ENCODE data around the gene IGFALS. TPM values are rescaled to one million over a fixed set of nuclear protein-coding genes. Genes with fewer than 3 reads are reported as not detected.

The IGFALS gene
- total and polyA plus RNA-seq, 7 donors = 0.46 to 2.2 (median 1.2) TPM

GRCh38 chr16:1778200-1779179, 15.0 kb downstream of the IGFALS start:
- intact Hi-C loops (cut with DNase I) = loop anchor here (10.0 kb wide), 1 partner anchor 1094 kb away; the partner anchor contains the start of genes JMJD8 and STUB1
- TF ChIP-seq POLR2AphosphoS5 (IDR thresholded peaks at IDR 0.05) (no peak), CTCF (IDR thresholded peaks at IDR 0.05) (no peak), EP300 (IDR thresholded peaks at IDR 0.05) (no peak), POLR2A (IDR thresholded peaks at IDR 0.05) (no peak)
- Histone ChIP-seq H3K27ac (no peak overlapping the region), H3K4me3 (no peak overlapping the region), H3K4me1 (peaks cover 0 to 46% (median 36%) of the 10 kb centered on the region in 4 donors), H3K9me3 (no peaks in the 10 kb centered on the region), H3K27me3 (no peaks in the 10 kb centered on the region), H3K36me3 (peaks cover 0 to 64% (median 42%) of the 10 kb centered on the region in 4 donors)
- DNase-seq = no peak
- 84 to 89% methylated on average over 34 of the region's 34 CpGs for WGBS, 2 donors

- Histone ChIP-seq H3K36me3 (peaks cover 0 to 64% (median 42%) of the 10 kb centered on the region in 4 donors), H3K27me3 (no peaks in the 10 kb centered on the region), H3K4me3 (no peak overlapping the region), H3K9me3 (no peaks in the 10 kb centered on the region), H3K27ac (no peak overlapping the region), H3K4me1 (peaks cover 0 to 45% (median 35%) of the 10 kb centered on the region in 4 donors)
- DNase-seq = no peak
- intact Hi-C loops (cut with DNase I) = loop anchor here (10.0 kb wide), 1 partner anchor 1093 kb away; the partner anchor contains the start of genes JMJD8 and STUB1
- WGBS, 2 donors = 76 to 87% methylated on average over 36 of the region's 36 CpGs
- TF ChIP-seq POLR2AphosphoS5 (IDR thresholded peaks at IDR 0.05) (no peak), POLR2A (IDR thresholded peaks at IDR 0.05) (no peak), EP300 (IDR thresholded peaks at IDR 0.05) (no peak), CTCF (IDR thresholded peaks at IDR 0.05) (no peak)
These were observed 15.9 kb downstream of the IGFALS start for GRCh38 chr16:1777375-1778199.

- no peaks in the 10 kb centered on the region for H3K9me3 ChIP-seq
These were observed 16.5 kb downstream of the IGFALS start for GRCh38 chr16:1776991-1777374.

More at GRCh38 chr16:1776991-1777374, 16.5 kb downstream of the IGFALS start:
- Histone ChIP-seq H3K27ac (no peak overlapping the region), H3K4me1 (peaks cover 0 to 51% (median 40%) of the 10 kb centered on the region in 4 donors), H3K36me3 (peaks cover 0 to 64% (median 42%) of the 10 kb centered on the region in 4 donors), H3K27me3 (no peaks in the 10 kb centered on the region), H3K4me3 (no peak overlapping the region)
- 93% methylated on average over 22 of the region's 22 CpGs for WGBS, 2 donors
- intact Hi-C loops (cut with DNase I) = loop anchor here (10.0 kb wide), 1 partner anchor 1092 kb away; the partner anchor contains the start of genes JMJD8 and STUB1
- no peak for DNase-seq
- TF ChIP-seq POLR2AphosphoS5 (IDR thresholded peaks at IDR 0.05) = no peak
- no peak for TF ChIP-seq EP300 (IDR thresholded peaks at IDR 0.05)
- TF ChIP-seq CTCF (IDR thresholded peaks at IDR 0.05) = no peak
- TF ChIP-seq POLR2A (IDR thresholded peaks at IDR 0.05) = no peak

Data from sigmoid colon (tissue), 7 donors.